Esophagus muscularis mucosa (tissue), 4 donors: ENCODE results near the gene TRIAP1.

Experiments used
- EP300 ChIP-seq: sonication (generic); formaldehyde crosslinking; IDR thresholded peaks from one replicate; pipeline ENCODE4 v1.6.1; 2017; ENCODE audit warnings: antibody characterized with exemption
- POLR2A ChIP-seq: fragments of 450-650 bp; IDR thresholded peaks from one replicate; pipeline ENCODE4 v1.6.1; 2017; ENCODE audit warnings: antibody characterized with exemption, moderate library complexity, mild to moderate bottlenecking, low read depth
- TF ChIP-seq, protein P1 (sequence below), 3 experiments: fragments of 200-600 bp in 2 of 3; fragments of 450-650 bp in 1 of 3; sonication (generic) in 2 of 3; IDR thresholded peaks; one replicate each; pipeline ENCODE4 v1.5.1; 2017 to 2019; ENCODE audit warnings: antibody characterized with exemption in 3 of 3, mild to moderate bottlenecking in 2 of 3, moderate library complexity in 1 of 3

DNA sequence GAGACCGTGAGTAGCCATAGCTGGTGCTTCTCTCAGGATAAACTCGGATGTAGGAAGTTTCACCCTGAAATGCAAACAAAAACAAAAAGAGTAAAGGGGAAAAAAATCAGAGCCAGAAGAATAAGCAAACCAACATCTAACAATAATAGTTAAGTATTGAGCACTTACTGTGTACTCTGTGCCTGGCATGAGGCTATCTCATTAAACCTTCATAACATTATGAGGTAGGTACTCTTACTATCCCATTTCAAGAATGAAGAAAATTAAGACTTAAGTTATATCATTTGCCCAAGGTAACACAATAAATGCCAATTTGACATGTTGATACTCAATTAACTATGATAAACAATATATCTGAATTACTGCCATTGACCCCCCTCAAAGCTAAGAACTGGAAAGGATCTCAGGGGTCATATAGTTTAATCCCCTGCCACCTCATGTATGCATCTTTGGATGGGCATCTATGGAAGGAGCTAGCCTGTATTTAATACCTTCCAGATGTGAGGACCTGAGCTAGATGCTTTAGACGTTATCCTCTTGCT is 16.0 kb upstream of the TRIAP1 start:
- TF ChIP-seq POLR2A (no peak), EP300 (no peak)
- TF ChIP-seq, protein P1, sequence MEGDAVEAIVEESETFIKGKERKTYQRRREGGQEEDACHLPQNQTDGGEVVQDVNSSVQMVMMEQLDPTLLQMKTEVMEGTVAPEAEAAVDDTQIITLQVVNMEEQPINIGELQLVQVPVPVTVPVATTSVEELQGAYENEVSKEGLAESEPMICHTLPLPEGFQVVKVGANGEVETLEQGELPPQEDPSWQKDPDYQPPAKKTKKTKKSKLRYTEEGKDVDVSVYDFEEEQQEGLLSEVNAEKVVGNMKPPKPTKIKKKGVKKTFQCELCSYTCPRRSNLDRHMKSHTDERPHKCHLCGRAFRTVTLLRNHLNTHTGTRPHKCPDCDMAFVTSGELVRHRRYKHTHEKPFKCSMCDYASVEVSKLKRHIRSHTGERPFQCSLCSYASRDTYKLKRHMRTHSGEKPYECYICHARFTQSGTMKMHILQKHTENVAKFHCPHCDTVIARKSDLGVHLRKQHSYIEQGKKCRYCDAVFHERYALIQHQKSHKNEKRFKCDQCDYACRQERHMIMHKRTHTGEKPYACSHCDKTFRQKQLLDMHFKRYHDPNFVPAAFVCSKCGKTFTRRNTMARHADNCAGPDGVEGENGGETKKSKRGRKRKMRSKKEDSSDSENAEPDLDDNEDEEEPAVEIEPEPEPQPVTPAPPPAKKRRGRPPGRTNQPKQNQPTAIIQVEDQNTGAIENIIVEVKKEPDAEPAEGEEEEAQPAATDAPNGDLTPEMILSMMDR (IDR thresholded peaks at IDR 0.05): no peak
